Cardiac septum (tissue), 1 donor: Measurements from ENCODE around the gene CD80. TPM values are rescaled to one million over a fixed set of nuclear protein-coding genes. Genes with fewer than 3 reads are reported as not detected.
"Not testable (repeated sequence)": the region's sequence is repeated elsewhere in the genome, so short reads cannot be mapped to it uniquely, and the experiment has no call there.

ENCODE experiments used
- DNase-seq: peaks from one replicate; pipeline ENCODE4 v3.0.0-alpha.2; 2020; ENCODE audit warnings: low spot score
- intact Hi-C: fragments of 100-400 bp; cut with DNase I; formaldehyde crosslinking; loops from one replicate; pipeline ENCODE4 v1.14.0; 2022
- long read RNA-seq: library from polyadenylated mRNA; unstranded; transcript quantifications from one replicate; pipeline ENCODE4 v2.0.0, GENCODE V29; 2021
- total RNA-seq: library from RNA; stranded (reverse); fragmentation: NEBNext Ultra II Directional; extraction: Animal tissue kit (Norgen Biotek cat#: 25700); gene quantifications from one replicate; pipeline ENCODE4 v1.2.1, GENCODE V29; 2021
- donor health status: DM: no; HTN: no; CAD: no.

Gene CD80, protein sequence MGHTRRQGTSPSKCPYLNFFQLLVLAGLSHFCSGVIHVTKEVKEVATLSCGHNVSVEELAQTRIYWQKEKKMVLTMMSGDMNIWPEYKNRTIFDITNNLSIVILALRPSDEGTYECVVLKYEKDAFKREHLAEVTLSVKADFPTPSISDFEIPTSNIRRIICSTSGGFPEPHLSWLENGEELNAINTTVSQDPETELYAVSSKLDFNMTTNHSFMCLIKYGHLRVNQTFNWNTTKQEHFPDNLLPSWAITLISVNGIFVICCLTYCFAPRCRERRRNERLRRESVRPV
- total RNA-seq, result 0.46 TPM
- long read RNA-seq, result 0 reads

- intact Hi-C loops, result no loop called here
- DNase-seq, result no peak
Measured at GRCh38 chr3:119559441-119559963, at the start of gene CD80. CD80 (minus strand) TSS chr3:119559614; CDS start chr3:119557728, 1,886 bp downstream.

- DNase-seq, result no peak
- intact Hi-C loops, result no loop called here
Measured at GRCh38 chr3:119608405-119609000, 49.1 kb upstream of the CD80 start.

GRCh38 chr3:119604878-119605277 lies 45.5 kb upstream of the CD80 start:
- intact Hi-C loops, result no loop called here
- DNase-seq, result no peak

GRCh38 chr3:119602676-119603075 lies 43.3 kb upstream of the CD80 start:
- DNase-seq, result no peak
- intact Hi-C loops, result no loop called here

GRCh38 chr3:119601154-119601553 lies 41.7 kb upstream of the CD80 start:
- intact Hi-C loops, result loop anchor here (2.0 kb wide), 1 partner anchor 34 kb away; no protein-coding TSS in a partner anchor
- DNase-seq, result no peak

- intact Hi-C loops, result loop anchor here (2.0 kb wide), 1 partner anchor 34 kb away; no protein-coding TSS in a partner anchor
- DNase-seq, result no peak
Measured at GRCh38 chr3:119600732-119601131, 41.3 kb upstream of the CD80 start.

DNA sequence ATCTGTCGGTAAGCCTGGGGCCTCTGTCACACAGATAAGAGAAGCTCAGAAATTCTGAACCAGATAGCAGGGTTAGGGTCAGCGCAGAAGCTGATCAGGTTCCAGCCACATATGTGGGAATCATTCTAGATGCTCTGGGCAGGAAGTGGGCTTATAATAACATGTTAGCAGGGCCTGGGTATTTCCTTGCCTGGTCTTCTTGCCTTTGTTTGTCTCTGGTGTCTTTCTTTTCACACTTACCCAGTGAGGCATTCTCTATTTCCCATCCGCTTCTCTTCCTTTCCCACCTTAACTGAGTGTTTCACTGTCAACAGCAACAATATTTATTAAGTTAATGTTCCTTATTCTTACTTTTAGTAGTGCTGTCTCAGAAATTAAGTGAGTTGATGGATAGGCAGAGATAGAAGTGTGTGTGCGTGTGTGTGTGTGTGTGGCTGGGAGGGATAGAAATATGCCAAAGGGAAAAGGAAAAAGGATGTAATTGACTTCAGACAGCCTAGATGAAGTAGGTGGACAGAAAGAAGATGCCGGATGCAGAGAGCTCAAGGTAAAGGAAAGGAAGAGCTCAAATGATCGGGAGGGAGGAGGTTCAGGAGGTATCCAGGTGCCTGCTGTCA lies 40.3 kb upstream of the CD80 start:
- intact Hi-C loops, result loop anchor here (2.0 to 5.0 kb wide), 2 partner anchors 35 to 83 kb away; no protein-coding TSS in a partner anchor
- no peak for DNase-seq

DNA sequence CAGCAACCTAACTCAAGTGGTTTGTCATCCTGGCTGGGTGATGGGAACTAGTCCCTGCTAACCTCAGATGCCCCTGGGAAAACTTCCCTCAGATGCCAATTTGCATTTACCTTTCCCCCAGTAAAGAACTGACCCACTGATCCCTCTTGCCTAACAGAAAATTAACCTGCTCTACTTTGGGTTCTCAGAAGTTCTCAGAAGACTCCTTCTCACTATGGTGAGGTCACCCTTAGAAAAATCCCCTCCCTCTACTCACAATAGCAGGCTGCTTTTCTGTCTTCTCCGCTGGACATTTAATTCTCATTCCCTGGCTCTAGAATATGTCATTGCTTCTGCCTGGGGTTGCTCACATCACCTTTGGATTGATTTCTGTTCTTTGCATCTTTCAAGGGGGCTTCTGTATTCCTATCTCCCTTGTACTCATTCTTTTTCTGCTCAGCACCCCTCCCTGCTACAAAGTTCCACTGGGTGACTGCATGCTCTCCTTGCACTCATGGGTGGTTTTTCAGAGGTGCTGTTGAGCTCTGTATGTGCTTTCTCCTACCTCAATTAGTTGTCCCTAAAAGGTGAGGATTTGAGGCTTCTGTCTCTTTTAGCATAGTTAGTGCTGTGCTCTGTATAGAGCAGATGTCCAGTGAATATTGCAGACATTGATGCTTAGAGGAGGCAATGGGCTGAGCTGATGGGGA lies 39.1 kb upstream of the CD80 start:
- DNase-seq, result no peak
- intact Hi-C loops, result loop anchor here (5.0 kb wide), 1 partner anchor 84 kb away; no protein-coding TSS in a partner anchor

DNA sequence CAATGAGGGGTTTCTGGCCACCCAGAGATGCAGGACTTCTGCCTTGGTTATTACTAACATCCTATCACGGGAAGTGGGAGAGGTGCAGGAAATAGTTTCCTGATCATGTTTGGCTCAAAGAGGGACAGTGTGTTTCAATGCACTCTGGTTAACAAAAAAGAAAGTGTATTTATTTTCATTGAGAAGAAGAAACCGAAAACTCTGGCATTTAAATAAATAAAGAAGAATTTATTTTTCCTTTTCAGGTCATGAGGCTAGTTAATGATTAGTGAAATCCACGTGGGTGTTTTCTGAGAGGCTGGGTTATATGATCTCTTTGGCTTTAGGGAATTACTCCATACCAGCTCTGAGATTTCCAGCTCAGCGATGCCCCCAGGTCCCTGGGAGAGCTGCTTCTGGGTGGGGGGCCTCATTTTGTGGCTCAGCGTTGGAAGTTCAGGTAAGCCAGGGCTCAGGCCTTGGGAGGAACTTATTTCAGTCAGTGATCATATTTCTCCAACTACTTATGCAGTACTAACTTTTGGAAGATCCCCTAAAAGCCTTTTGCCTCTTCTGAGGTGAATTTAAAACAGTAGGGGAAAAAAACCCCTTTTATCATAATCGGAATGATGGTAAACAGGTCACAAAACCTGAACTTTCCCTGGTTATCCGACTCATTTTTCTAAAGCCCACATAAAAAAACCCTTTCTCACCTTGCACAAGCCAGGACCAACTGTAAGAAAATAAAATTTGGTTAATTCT lies 38.3 kb upstream of the CD80 start, which contains the start of gene PLA1A:
Gene PLA1A, plus strand, starts transcription at position 338 of the 741 bp plus-strand sequence. Its CDS starts 29 bp downstream, at position 367.
- intact Hi-C loops, result loop anchor here (5.0 kb wide), 1 partner anchor 85 kb away; no protein-coding TSS in a partner anchor
- DNase-seq, result no peak

DNA sequence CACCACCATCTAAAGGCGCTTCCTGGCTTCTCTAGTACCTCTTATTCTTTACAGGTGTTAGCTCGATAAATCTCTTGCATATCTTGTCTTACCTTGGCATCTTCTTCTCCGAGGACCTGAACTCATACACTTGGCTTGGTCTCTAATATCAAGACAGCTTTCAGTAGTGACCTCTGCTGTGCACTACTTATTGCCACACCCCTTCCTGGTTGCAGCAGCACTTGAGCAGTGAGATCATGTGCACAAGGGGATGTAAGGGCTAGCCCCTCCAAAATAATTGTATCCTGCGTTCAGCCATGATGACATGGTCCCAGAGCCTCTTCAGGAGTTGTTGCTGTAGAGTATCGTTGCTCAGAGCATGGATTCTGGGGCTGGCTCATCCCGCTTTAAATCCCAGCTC lies 37.0 kb upstream of the CD80 start:
- intact Hi-C loops, result loop anchor here (5.0 kb wide), 1 partner anchor 86 kb away; no protein-coding TSS in a partner anchor
- no peak for DNase-seq

GRCh38 chr3:119595639-119596334 lies 36.4 kb upstream of the CD80 start:
- no peak for DNase-seq
- intact Hi-C loops, result loop anchor here (5.0 kb wide), 1 partner anchor 87 kb away; no protein-coding TSS in a partner anchor

DNA sequence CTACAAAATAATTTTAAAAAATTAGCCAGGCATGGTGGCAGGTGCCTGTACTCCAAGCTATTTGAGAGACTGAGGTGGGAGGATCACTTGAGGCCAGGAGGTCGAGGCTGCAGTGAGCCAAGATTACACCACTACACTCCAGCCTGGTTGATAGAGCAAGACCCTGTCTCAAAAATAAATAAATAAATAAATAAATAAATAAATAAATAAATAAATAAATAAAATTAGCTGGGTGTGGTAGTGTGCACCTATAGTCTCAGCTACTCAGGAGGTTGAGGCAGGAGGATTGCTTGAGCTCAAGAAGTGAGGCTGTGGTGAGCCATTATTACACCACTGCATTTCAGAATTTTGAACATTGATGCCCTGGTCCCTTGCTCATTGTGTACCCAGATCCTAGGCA lies 35.5 kb upstream of the CD80 start:
- DNase-seq, result not testable (repeated sequence)
- intact Hi-C loops, result loop anchor here (5.0 kb wide), 1 partner anchor 87 kb away; no protein-coding TSS in a partner anchor

DNA sequence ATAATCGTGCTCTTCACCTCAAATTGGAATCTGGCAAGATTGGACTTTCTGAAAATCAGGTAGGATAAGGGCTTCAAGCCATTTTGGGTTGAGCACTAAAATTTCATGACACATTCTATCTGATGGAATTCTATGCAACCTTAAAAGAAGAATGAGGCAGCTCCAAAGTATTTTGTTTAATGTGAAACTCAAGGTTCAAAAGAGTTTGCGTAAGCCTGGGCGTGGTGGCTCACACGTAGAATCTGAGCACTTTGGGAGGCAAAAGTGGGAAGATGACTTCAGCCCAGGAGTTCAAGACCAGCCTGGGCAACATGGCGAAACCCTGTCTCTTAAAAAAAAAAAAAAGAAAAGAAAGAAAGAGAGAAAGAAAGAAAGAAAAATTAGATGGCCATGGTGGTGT lies 34.7 kb upstream of the CD80 start:
- DNase-seq, result no peak
- intact Hi-C loops, result no loop called here

DNA sequence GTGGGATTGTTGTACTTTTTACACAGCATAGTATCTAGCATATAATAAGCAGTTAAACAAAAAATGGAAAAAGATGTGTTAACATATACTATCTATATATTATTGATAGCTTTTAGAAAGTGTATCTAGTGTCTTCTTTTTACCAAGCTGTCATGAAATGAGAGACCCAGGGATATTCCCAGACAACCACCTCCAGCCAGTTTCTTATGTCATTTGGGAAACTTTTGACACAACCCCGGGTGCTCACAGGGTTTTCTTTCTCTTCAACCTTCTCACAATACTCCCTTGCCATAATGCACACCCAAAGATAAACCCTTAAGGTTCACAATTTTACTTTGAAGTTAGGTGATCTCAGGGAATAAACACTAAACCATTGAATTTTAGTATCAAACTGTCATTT lies 33.4 kb upstream of the CD80 start:
- intact Hi-C loops, result no loop called here

DNA sequence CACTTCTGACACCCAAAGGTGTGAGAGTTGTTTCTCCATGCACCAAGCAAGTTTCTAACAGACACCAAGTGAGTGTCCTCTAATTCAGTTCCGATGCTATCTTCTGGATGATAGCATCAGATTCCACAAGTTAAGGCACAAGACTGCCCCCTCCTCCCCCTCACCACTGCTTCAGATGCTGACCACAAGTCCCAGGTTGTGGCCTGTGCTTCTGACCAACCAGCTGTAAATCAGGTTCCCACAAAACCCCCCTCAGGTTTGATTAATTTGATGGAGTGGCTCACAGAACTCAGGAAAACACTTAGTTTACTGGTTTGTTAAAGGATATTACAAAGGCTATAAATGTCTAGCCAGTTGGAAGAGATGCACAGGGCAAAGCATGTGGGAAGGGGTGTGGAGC lies 31.3 kb upstream of the CD80 start:
- intact Hi-C loops, result no loop called here
- DNase-seq, result no peak

More for the DNA sequence above, 33.4 kb upstream of the CD80 start:
- DNase-seq, result no peak

DNA sequence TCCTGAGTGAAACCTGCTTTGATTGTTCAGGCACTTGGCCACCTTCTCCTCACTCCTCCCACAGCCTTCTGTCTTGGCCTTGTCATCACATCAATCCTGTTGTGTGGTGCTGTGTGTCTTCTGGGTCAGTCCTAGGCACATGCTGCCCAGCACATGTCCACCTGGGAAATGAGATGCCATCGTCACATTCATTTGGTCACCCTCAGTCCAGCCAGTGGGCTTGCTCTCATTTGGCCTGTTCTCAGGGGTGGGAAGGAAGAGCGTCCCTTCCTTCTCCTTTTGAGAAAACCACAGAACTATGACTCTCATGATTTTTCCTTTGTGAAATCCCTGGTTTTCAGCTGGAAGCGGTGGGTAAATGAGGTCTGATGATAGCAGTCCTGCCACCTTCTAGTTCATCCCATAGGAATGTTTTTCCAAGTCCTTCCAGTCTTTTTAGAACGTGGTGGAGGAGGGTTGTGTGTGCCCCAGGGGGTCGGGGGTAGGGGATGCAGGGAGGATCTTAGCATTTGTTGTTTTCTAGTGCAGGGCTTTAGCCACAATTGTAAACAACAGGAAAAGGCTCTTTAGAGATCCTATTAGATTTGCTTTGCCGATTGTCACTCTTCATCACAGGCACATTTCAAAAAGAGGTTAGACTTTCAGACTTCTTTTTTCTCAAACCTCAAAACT lies 29.8 kb upstream of the CD80 start:
- DNase-seq, result no peak
- intact Hi-C loops, result no loop called here

DNA sequence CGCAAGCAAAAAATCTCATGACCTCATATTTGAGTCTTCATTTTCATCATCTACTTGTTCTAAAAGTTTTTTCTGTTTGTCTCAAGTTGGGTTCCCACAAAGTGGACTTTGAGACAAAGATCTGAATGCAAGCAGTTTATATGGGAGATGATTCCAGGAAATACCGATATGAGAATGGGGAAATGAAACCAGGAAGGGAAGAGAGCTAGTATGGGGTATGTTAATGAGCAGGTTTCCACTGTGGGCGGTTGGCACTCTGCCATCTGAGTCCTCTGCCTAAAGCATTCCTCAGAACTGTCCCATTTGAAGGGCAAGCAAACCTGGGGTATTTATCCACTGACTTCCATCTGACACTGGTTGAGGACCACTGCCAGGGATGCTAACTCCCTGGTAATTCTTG lies 28.7 kb upstream of the CD80 start:
- DNase-seq, result no peak
- intact Hi-C loops, result no loop called here

- intact Hi-C loops, result no loop called here
- DNase-seq, result no peak
Measured at GRCh38 chr3:119586733-119587172, 27.3 kb upstream of the CD80 start.
